Activated CD4-positive, alpha-beta T cell treated with anti-CD3 and anti-CD28 coated beads for 4 hours (primary cell): Measurements from ENCODE around the gene OR10K2.
"Not testable (repeated sequence)": the region's sequence is repeated elsewhere in the genome, so short reads cannot be mapped to it uniquely, and the experiment has no call there.

ENCODE experiments used
- DNase-seq, 2 donors: peaks; one replicate each; pipeline ENCODE4 v3.0.0-alpha.2; 2020

OR10K2 gene, protein sequence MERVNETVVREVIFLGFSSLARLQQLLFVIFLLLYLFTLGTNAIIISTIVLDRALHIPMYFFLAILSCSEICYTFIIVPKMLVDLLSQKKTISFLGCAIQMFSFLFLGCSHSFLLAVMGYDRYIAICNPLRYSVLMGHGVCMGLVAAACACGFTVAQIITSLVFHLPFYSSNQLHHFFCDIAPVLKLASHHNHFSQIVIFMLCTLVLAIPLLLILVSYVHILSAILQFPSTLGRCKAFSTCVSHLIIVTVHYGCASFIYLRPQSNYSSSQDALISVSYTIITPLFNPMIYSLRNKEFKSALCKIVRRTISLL

DNA sequence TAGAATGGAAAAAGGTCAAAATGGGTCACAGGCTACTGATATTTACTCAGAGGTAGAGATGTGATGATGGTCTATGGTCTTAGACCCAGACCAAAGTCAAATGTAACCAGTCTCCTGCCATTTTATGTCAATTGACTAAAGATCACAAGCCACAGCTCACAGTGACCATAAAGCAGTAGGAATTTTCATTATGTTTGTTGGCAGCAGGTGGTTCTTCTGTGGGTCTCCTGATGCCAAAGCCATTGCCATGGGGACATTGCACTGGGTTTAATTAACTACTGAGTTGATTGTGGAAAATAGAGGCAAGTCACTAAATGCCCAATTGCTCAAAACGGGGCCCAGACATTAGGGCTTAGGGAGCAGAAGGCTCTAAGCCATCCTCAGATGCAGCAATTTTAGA, at the start of gene OR10K2:
Gene OR10K2 (minus strand): TSS at position 101 of the 400 bp plus-strand sequence. CDS start 5,371 bp downstream, outside the sequence.
- no peak for DNase-seq

DNA sequence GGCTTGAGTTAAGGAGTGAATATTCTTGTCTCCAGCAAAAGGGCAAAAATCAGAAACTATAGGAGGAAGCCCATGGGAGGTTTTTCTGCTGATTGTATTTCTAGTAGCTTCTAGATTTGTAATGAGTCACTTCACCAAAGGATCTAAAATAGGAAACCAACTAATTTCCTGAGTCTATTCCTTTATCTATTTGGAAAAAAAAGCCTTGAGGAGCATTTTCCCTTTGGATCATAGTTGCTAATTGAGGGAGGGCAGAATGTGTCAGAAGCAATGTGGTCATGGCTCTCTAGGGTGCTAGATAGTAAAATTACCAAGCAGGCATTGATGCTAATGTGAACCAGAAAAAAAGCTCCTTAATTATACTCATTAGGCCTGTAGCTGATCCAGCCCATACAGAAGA, 45.9 kb upstream of the OR10K2 start, which contains the start of gene OR10R2:
Gene OR10R2 (plus strand): TSS at position 301 of the 400 bp plus-strand sequence. CDS start 106 bp downstream, outside the sequence.
- no peak for DNase-seq

GRCh38 chr1:158461534-158461933, 35.5 kb upstream of the OR10K2 start, which contains the start of gene OR10K1:
OR10K1 (plus strand) TSS chr1:158461834; CDS start chr1:158465562, 3,728 bp downstream.
- no peak for DNase-seq

DNA sequence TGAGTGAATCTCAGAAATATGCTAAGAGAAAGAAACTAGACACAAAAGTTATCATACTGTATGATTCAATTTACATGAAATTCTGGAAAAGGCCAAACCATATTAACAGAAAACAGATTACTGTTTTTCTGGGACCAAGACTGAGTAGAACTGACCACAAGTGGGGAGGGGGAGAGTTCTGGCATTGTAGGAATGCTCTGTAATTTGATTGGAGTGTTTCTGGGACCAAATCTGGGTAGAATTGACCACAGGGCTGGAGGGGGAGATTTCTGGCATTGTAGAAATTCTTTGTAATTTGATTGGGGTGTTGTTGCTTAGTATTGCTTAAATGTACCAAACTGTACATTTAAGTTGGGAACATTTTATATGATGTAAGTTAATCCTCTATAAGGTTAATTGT, 32.2 kb upstream of the OR10K2 start:
- no peak for DNase-seq

GRCh38 chr1:158457246-158457645, 31.2 kb upstream of the OR10K2 start:
- no peak for DNase-seq

DNA sequence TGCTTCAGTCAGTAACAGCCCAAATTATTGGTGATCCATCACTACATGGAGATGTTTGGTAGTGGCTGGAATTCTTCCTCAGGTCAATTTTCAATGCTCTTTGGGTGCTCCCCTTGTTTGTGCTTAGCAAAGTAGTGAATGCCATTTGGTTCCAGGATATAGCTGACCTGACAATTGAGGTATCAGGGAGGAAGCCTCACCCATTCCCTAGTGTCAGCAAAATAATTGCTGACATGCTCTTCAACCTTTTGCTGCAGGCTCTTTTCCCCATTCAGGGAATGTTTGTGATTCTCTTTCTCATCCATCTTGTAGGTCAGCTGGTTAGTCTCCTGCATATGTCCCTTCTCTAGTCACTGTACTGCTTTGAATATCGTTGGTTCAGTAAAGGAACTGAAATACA, 28.5 kb upstream of the OR10K2 start:
- DNase-seq, result no peak

- DNase-seq, result no peak
Observed at GRCh38 chr1:158445376-158445775, 19.3 kb upstream of the OR10K2 start.

DNA sequence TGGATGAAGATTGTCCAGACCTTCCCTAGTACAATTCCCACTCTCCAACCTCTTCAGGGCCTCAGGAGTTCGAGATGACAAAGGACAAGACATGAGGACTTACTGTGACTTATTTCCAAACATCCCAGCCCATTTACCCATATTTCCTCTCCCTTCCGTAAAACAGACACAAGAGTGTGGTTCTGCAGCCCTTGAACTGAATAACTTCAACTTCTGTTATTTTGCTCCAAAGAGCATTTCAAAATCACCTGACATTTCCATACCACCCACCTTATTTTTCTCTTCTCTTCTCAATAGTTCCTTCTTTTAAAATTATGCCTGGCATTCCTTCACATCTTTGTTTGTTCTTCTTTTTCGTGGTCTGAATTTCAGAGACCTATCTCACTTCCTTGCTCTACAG, 8.7 kb upstream of the OR10K2 start:
- DNase-seq, result no peak

DNA sequence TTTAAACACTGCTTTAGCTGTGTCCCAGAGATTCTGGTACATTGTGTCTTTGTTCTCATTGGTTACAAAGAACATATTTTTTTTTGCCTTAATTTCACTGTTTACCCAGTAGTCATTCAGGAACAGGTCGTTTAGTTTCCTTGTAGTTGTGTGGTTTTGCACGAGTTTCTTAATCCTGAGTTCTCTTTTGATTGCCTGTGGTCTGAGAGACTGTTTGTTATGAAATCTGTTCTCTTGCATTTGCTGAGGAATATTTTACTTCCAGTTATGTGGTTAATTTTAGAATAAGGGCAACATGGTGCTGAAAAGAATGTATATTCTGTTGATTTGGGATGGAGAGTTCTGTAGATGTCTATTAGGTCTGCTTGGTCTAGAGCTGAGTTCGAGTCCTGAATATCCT, 4.1 kb upstream of the OR10K2 start:
- DNase-seq, result not testable (repeated sequence)

DNA sequence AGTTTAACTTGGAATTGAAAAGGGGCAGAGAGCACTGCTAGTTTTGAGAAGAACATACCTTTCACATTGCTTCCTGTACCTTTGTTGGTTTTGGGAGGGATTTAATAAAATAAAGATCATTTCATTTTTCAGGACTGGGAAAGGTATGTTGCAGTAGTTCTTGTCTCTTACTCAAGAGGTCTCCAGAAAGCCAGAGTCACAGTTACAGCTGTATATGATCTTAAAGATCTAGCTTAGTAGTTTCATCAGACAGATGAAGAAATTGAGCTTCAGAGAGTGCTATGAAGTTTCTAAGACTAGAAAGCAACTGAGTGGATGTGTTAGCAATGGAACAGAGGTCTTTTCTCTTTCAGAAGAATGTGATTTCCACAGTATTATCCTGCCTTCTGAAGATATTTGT, 1.0 kb downstream of the OR10K2 start:
- no peak for DNase-seq

DNA sequence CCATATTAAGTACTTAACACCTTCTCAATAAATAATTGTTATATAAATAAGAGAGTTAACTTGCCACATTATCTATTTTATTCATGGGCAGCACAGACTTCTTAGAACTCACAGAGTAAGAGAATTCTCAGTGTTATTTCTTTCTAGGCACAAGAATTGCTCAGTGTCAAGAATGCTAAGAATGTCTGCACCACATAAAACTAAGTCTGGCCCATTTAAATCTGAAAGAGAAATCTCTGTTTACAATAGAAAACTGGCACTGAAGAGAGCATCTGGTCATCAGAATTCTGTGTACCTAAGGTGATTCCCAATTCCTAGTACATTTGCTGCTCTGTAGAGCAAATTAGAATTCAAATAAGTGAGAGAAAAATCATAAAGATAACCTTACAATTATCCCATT, 3.8 kb downstream of the OR10K2 start:
- no peak for DNase-seq

GRCh38 chr1:158417586-158417985, 8.5 kb downstream of the OR10K2 start:
- DNase-seq, result no peak

DNA sequence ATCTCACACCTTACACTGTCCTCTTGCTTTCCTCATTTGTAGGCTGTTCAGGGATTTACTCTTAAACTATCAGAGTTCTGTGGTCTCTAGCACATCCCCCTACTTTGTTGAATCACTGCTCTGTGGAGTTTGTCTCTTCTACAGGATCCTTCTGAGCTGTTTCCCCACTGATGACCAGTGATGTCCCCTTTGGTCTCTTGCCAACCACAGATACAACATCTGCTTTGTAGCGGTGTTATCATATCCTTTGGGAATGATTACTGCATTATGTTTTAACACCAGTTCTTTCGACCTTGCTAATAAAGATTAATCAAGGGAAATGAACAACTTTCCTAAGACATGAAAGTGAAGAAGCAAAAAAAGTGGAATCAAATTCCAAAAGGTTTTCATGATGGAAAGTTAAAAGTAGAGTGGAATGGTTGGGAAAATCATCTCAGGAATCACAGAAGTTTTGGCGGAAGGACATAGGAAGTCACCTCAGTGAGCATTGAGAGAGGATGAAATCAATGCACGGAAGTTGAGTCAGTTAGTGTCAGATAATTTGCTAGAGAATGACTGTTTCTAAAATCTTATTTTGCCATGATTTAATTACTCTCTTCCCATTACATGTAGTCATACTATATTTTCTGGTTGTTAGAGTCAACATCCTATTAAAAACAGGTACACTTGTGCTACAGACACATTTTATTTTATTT, 11.2 kb downstream of the OR10K2 start:
- DNase-seq, result no peak

DNA sequence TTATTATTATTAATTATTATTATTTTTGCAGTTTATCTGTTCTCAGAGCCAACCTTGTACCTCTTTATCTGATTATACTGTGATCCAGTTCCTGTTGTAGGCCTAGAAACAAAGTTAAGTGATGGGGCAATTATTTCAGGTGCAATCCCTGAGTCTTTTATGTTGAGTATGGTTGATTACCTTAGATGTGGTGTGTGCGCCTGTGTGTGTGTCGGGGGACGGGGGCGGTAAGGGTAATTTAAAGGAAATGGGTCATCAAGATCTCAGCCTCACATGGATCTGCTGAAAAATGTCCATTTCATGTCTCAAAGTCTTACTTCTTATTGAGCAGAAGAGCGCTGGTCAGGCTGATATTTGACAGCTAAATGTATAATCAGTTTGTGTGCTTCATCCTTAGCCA, 18.9 kb downstream of the OR10K2 start:
- no peak for DNase-seq

- DNase-seq, result no peak
Observed at GRCh38 chr1:158400871-158401270, 25.2 kb downstream of the OR10K2 start.

DNA sequence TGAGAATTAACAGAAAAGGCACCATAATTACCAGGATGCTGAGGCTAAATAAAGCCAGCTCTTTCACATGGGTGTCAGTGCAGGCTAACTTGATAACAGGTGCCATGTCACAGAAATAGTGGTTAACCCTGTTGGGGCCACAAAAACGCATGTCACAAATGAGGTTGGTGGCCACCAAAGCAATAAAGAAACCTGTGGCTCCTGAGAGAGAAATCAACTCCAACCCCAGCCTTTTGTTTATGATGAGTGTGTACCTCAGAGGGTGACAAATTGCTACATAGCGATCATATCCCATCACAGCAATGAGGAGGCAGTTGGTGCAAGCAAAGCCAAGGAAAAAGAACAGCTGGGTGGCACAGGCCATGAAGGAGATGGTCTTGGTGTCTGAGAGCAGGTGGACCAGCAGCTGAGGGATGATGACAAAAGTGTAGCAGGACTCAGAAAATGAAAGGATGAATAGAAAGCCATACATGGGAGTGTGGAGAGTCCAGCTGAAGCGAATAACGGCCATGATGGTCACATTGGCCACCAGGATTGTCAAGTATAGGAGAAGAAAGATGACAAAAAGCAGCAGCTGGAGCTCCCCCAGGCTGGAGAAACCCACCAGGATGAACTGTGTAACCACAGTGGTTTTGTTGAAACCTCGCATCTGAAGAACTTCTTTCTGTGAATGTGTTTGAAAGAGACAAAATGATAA, 27.1 kb downstream of the OR10K2 start, which contains the start of gene OR10T2:
Gene OR10T2 (minus strand): TSS at position 649 of the 697 bp plus-strand sequence. CDS start 0 bp downstream, at position 649.
- no peak for DNase-seq

DNA sequence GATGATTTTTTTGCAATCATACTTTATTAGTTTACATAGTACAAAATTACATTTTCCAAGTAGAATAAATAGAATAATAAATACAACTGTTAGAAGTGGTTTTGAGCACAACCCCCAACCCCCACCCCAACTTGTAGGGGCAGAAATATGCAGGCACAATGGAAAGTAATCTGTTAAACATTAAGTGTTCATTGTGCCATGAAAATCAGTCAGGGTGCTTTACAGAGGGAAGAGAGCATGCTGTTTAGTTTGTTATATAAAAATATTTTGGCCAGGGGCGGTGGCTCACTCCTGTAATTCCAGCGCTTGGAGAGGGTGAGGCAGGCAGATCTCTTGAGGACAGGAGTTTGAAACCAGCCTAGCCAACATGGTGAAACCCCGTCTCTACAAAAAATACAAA, 29.4 kb downstream of the OR10K2 start:
- no peak for DNase-seq

GRCh38 chr1:158393476-158393875, 32.6 kb downstream of the OR10K2 start:
- DNase-seq, result no peak

DNA sequence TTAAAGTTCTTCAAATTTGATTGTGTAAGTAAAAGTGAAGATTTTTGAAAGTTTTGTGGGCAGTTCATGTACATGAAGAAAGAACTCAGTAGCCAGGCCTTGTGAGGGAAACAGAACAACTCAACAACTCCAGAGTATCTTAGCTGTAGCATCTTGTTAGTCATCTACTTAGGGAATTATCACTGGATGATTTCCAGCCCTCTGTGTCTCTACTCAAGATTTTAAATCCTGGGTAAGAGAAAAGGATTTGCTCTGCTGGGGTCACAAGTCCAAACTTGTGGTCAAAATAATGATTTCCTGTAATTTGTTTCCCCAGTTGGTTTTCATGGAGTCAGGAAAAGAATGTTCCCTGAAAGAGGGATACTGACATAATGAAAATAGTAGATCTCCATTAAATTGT, 34.9 kb downstream of the OR10K2 start:
- no peak for DNase-seq

DNA sequence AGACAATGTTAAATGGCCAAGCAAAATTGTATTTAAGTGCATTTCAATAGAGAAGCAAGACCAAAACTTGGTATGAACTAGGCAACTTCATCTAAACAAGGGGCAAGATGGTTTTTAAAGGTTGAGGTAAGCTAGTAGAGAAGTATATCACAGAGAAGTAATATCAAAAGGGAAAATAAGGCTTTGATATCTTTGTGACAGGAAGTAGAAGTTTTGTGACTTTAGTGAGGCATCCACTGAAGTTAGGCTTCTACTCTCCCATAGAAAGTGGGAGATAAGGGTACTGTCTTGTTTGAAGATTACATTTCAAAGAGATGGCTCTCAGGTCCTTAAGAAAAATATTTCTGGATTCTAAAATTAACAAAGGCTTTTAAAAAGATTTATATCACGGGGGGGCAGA, 35.7 kb downstream of the OR10K2 start:
- DNase-seq, result no peak

- DNase-seq, result no peak
Observed at GRCh38 chr1:158374860-158375259, 51.2 kb downstream of the OR10K2 start.

GRCh38 chr1:158374101-158374500, 51.9 kb downstream of the OR10K2 start:
- not testable (repeated sequence) for DNase-seq

DNA sequence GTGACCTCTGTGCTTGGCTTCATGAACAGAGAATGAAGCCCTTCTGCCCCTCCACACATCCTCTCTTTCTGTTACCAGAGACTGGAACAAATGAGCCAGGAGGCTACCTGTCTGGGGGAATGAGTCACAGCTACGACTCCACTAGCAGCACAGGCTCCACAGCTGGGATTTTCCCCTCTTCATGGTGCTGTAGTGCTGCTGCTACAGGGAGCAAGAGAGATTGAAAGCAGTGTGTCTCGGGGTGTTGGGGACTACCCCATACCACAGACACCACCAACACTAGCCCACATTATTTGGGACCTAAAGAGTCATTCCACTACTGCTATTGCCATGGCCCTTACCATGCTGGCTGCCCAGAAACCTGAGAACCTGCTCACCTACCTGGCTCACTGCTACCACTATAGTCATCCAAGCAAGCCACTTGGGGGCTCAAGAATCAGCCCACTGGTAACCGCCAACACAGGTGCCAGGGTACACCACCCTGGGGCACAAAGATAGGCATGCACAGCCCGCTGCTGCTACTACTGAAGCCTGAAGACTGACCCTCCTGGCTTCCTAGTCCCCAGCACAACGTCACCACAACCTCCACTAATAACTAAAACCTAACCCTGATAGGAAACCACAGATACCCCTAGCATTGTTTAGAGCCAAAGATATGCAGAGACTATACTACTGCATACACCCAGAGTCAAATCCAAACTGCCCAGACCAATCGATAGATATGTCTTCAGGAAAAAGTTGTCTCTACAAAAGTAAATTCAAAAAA, 54.7 kb downstream of the OR10K2 start:
- DNase-seq, result no peak
